Ramos (cell line): ENCODE data around the gene CFAP73.

Source experiments
- in situ Hi-C: fragments of 300-500 bp; cut with MboI; formaldehyde crosslinking; loops from one replicate; pipeline ENCODE4 v1.14.3; 2022; ENCODE audit warnings: low sequenced_read_pairs; ENCODE audit not compliant: unreplicated experiment

The CFAP73 gene

DNA sequence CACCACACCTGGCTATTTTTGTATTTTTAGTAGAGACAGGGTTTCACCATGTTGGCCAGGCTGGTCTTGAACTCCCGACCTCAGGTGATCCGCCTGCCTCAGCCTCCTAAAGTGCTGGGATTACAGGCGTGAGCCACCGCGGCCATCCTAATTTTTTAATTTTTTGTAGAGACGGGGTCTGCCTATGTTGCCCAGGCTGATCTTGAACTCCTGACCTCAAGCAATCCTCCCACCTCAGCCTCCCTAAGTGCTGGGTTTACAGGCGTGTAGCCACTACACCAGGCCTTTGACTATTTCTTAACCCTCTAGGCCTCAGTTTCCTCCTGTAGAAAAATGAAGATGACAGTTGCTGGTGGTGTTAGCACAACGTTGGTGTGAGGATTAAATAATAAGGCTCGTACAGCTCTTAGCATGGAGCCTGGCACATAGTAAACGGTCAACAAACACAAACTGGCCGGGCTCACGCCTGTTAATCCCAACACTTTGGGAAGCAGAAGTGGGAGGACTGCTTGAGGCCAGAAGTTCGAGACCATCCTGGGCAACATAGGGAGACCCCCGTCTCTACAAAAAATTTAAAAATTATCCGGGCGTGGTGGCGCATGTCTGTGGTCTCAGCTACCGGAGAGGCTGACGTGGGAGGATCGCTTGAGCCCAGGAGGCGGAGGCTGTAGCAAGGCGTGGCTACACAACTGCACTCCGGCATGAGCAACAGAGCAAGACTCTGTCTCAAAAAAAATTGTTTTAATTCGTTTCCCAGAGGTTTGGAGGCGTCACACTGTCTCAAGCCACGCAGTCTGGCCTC lies 34.8 kb downstream of the CFAP73 start:
- in situ Hi-C loops: loop anchor here (5.0 kb wide), 1 partner anchor 187 kb away; no protein-coding TSS in a partner anchor

DNA sequence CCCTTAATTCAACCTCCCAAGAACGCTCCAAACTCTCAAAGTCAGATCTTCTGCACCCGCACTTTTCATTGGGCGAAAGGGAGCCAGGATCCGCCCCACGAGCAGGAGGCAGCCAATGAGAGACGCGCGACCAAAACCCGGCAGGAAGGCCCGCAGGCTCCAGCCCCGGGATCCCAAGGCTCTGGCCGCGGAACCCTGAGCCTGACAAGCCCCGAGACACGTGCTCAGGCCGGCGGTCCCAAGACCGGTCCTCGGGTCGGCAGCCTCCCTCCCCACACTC lies 35.3 kb downstream of the CFAP73 start:
- in situ Hi-C loops: loop anchor here (5.0 kb wide), 1 partner anchor 188 kb away; no protein-coding TSS in a partner anchor

DNA sequence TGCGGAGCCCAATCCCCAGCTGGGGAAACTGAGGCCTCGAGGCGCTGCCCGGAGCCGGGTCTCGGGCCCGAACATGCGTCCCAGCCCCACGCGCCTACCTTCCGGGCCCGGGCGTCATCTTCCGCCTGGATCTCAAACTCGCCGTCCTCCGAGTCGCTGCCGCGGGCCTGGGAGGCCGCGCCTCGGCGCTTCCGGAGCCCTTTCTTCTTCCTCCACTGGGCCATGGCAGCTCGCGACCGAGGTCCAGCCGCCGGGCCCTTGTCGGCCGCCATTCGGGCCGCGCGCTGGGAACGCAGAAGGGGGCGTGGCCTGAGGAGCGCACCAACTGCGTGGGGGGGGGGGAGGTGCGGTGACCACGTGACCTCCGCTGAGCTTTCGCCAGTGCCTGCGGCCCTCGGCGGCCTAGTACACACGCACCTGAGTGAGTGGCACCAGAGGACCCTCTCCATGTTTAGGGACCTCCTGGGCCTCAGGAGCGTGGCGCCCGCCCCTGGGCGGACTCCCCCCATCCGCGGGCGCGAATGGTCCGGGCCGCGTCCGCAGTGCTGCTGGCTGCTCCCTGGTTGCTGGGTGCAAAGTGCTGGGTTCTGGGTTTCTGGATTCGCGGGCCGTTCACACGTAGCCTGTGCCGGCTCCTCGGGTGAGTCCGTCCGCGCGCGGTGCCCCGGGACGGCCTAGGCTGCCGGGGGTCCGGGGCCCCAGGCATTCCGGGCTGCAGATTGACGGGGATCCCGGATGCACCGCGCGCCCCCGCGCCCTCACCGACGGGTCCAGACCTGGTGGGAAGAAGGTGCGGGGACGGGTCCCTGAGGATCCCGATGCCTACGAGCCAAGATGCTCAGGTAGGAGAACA lies 35.9 kb downstream of the CFAP73 start, which contains the start of the genes DDX54 and RITA1:
DDX54 (minus strand) TSS at position 299 of the 853 bp plus-strand sequence; CDS start at position 272, 27 bp downstream.
RITA1 (plus strand) TSS at position 542 of the 853 bp plus-strand sequence. CDS start 1,026 bp downstream, outside the sequence.
- in situ Hi-C loops: no loop called here

DNA sequence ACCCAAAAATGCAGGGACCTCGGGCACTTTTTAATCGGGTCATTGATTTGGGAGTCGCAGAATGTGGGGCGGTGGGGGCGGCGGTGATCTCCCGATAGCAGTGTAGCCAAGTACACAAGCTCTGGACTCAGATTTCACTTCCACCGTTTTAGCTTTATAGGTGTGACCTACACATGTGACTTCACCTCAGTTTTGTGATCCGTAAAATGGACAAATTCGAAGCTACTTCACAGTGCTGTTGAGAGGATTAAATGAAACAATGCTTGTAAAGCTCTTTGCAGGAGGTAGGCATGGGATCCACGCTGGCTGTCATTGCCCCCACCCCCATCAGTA lies 36.5 kb downstream of the CFAP73 start:
- in situ Hi-C loops: no loop called here

DNA sequence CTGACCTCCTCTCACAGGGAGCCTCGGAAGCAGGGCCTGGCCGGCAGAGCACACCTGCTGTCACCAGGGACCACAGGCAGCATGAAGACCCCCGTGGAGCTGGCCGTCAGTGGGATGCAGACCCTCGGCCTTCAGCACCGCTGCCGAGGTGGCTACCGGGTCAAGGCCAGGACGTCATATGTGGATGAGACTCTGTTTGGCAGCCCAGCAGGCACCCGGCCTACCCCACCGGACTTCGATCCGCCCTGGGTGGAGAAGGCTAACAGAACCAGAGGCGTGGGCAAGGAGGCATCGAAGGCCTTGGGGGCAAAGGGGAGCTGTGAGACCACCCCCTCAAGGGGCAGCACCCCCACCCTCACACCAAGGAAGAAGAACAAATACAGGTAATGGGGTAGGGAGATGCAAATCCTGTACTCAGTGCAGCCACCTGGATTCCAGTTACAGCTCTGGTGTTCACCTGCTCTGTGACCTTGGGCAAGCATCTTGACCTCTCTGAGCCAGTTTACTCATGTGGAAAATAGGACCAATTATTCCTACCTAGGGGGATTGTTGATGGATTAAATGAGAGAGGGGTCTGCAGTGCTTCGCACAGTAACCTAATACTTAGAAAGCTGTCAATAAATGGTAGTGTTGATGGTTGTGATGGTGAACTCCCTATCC lies 37.3 kb downstream of the CFAP73 start:
- in situ Hi-C loops: no loop called here

DNA sequence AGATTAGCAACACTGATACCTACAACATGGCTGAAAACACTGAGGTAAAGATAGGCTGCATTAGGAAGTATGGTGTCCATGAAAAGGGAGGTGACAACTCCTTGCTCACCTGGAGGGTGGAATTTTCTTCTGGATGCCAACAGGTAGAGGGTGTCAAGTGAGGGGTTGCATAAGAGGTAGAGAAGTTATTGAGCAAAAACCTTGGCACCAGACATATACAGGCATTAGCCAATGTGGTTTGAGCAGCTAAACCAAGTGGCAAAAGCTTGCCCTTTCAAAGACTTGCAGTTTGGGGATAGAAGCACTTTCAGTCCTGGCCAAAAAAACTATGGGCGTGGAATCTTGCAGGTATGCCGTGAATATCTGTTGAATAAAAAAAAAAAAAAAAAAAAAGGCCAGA lies 39.8 kb downstream of the CFAP73 start:
- in situ Hi-C loops: no loop called here

DNA sequence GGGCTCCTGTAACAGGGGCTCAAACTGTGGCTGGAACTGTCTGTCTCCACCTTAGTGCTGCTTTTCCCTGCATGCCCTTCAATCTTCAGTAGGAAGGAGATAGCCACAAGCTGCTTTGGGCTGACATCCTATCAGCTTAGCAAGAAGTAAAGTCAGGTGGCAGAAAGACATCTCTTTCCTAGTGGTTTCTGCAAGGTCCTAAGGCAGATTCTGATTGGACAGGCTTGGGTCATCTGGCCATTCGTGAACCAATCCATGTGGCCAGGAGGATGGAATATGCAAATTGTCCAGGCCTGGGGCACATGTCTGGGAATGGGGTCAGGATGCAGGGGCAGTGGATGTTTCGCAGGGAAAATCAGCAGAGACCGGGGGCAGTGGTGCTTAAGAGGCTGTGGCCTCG lies 41.2 kb downstream of the CFAP73 start:
- in situ Hi-C loops: loop anchor here (10.0 kb wide), 2 partner anchors 124 to 244 kb away; no protein-coding TSS in a partner anchor

DNA sequence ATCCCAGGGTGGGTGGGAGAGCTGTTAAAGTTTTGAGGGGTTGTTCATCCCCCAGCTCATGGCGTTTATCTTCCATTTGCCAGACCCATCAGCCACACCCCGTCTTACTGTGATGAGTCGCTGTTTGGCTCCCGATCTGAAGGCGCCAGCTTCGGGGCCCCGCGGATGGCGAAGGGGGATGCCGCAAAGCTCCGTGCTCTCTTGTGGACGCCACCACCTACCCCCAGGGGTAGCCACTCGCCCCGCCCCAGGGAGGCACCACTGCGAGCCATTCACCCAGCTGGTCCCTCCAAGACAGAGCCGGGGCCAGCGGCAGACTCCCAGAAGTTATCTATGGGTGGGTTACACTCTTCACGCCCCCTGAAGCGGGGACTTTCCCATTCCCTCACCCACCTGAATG lies 41.7 kb downstream of the CFAP73 start:
- in situ Hi-C loops: loop anchor here (10.0 kb wide), 2 partner anchors 124 to 244 kb away; no protein-coding TSS in a partner anchor

DNA sequence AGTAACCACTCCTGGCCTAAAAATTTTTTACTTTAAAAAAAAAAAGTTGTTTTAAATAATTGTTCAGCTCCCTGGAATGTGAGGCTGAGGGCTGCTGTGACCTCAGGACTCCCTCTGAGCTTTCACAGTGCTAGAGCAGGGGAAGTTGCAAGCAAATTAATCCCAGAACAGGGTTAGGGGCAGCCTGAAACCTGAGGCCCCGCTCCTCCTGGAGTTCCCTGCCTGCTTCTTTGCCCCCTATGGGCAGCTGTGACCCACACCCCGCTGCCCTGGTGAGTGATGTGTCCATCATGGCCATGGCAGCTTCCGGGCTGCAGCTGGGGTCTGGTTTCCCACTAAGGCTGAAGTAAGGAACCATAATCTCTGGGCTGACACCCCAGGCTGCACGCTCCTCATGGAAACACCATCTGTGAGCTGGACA lies 45.5 kb downstream of the CFAP73 start:
- in situ Hi-C loops: loop anchor here (10.0 kb wide), 2 partner anchors 120 to 240 kb away; no protein-coding TSS in a partner anchor

DNA sequence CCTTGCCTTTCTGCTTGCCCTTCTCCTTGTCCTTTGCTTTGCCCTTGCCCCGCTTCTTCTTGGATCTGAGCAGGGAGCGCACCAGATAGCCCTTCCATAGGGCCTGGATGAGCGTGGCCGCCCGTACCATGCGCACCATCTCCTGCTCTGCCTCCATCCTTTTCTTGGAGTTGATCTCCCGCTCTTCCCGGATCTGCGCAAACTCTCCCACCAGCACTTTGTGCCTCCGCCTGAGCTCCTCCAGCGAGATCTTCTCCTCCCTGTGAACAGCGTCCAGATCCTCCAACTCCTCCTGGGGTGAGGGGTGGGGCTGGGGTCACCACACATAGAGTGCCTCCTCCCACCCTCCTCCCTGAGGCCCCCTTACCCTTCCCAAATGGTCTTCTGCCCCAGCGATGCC lies 46.1 kb downstream of the CFAP73 start:
- in situ Hi-C loops: loop anchor here (10.0 kb wide), 2 partner anchors 119 to 239 kb away; no protein-coding TSS in a partner anchor

DNA sequence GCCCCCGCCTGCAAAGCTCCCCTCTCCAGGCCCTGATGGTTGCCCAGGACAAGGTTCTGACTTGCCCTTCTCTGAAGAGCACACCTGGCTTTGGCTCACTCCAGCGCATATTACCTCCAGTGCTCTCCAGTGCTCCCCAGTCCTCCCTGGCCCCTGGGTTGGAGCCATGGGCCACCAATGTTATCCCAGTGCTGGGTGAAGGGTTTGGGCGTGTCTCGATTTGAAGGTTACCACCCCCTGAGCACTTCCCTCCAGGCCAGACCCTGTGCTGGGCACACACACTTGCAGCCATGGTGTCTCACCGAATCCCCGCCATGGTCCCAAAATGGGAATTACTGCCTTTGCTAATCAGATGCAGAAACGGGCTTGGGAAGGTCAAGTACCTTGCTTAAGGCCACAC lies 47.1 kb downstream of the CFAP73 start:
- in situ Hi-C loops: loop anchor here (10.0 kb wide), 2 partner anchors 118 to 238 kb away; no protein-coding TSS in a partner anchor

DNA sequence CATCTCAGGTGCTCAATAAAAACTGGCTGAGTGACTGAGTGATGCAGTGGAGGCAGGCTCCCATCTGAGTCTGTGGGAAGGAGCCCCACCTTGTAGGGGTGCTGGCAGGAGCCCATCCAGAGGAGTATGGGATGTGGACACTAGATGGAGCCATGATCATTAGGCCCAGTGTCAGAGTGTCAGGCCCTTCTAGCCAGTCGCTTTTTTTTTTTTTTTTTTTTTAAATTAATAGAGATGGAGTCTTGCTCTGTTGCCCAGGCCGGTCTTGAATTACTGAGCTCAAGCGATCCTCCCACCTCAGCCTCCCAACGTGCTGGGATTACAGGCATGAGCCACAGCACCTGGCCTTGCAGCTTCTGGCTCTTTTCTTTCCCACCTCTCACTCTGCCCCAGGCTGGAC lies 47.5 kb downstream of the CFAP73 start:
- in situ Hi-C loops: loop anchor here (10.0 kb wide), 2 partner anchors 118 to 238 kb away; no protein-coding TSS in a partner anchor

DNA sequence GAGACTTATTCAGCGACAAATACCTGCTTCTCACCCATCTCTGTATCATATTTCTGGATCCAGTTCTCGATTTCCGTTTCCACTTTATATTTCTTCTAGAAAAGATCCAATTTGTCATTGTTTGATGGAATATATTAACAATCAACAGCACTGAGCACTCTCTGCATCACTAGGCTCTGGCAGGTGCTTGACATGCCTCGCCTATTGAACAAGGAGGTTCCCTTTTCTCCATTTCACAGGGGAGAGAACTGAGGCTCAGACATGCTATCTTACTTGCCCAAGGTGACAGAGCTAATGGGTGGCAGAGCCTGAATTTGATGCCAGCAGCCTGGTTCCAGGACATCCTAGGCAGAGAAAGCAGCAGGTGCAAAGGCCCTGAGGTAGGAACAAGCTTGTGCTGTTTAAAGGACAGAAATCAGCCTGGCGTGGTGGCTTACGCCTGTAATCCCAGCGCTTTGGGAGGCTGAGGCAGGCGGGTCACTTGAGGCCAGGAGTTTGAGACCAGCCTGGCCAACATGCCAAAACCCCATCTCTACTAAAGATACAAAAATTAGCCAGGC lies 48.1 kb downstream of the CFAP73 start:
- in situ Hi-C loops: loop anchor here (10.0 kb wide), 2 partner anchors 117 to 237 kb away; no protein-coding TSS in a partner anchor

DNA sequence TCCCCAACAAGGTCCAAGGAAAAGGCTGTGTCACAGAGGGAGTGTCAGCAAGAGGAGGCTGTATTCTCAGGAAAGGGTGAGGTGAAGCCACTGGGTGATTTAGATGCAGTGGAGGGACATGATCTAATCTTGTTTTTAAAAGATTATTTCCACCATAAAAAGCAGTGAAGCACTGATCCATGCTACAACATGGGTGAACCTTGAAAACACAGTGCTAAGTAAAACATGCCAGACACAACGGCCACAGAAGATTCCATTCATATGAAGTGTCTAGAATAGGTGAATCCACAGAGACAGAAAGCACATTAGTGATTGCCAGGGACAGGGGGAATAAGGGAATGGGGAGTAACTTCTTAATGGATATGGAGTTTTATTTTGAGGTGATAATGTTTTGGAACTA lies 48.8 kb downstream of the CFAP73 start:
- in situ Hi-C loops: loop anchor here (10.0 kb wide), 2 partner anchors 117 to 237 kb away; no protein-coding TSS in a partner anchor

DNA sequence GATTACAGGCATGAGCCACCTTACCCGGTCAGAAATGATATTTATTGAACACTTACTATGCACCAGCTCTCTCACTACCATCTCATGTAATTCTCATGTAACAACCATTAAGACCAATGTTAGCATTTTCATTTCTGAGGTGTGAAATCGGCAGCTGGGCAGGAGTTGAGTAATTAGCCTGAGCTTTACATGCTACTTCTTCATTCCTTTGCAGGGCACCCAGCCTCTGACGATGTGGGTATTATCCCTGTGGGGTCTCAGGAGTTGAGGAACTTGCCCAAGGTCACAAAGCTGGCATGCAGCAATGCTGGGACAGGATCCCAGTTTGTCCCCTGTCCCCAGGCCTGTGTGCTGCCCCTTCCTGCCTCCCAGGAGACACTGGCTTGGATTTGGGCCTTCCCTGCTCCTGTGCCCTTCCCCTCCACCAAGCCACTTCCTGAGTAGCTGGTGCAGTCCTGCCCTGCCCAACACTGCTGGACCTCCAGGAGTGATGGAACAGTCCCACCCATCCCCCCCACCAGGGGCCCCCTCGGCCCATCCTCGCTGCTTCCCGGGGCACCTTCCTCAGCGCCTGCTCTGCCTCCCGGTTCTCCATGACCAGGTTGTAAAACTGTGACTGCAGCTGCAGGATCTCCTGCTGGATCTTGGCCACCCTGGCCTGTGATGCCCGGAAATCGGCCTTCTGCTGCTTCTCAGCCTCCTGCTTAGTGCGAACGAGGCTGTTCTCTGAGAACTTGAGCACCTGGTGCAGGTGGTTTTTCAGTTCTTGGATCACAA lies 50.7 kb downstream of the CFAP73 start:
- in situ Hi-C loops: no loop called here

DNA sequence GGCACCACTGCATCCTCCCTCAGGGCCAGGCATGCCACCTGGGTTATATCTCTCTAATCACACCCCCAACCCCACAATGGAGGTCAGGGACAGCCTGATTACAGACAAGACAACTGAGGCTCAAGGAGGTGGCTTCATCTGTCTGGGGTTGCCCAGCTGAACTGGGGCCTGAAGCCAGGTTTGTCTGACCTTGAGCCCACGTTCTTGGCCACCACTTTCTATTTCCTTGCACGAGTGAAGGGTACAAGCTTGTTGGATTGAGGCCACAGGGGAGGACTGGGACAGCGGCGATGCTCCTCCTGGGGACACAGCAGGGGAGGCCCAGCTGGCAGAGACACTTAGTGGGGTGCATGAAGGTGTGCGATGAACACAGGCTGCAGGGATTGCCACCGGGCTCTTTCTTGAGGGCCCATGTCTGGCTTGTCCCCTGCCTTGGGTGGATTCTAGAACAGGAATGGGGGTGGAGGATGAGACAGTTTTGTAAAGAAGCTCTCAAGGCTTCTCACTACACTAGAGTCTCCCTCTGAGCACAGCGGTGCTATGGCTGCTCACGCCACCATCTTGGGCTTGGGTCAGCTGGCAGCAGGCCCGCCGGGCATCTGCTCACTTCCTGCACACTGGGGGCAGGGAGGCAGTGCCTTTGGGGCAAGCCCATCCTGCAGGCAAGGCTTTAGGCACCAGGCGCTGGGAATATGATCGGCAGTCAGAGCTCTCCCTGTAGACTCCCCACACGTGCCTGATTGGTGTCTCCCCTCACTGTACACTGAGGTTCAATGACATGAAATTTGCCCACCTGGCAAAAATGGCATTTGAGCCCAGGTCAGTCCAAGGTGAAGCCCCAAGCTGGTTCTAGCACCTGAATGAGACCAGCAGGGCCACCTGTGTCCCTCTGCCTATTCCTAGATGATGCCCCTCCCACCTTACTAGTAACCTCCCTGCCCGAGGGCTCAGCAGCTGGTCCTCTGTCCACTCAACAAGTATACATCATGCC lies 52.0 kb downstream of the CFAP73 start:
- in situ Hi-C loops: no loop called here

DNA sequence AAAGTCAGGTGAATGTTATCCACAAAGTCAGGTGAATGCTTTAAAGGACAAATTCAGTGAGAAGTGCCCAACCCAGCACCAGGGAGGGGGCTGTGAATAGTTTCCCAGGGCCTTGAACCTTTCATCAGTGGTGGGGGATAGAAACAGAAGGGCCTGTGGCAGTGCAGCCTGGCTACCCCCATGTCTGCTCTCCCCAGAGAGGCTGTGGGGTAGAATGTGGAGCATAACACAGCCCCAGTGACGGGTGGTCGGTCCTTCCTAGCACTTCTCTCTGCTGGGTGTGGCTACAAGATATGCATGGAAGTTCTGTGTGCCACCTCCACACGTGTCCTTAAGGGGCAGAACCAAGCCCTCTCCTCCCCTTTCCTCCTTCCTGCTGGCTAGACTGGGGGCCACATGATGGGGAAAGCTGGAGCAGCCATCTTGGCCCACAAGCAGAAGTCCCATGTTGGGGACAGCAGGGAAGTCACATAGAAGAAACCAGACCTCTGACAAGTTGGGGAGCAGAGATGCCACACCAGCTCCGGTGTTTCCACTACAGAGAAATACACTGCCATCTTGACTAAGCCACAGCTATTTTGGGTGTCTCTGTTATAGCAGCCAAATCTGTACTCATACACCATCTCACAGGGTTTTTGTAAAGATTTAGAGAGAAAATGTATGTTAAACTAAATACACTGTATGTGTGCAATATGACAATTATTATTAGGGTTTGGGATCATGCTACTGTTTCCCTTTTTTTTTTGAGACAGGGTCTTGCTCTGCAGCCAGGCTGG lies 53.0 kb downstream of the CFAP73 start:
- in situ Hi-C loops: no loop called here
